Ectodermal cell (in vitro differentiated cells): Measurements from ENCODE around the gene CERS6.

Experiments
- H3K27ac ChIP-seq: 2 replicates; pipeline ENCODE4 v1.7.0; 2013; ENCODE audit warnings: mild to moderate bottlenecking, low read depth, low read length; ENCODE audit not compliant: insufficient read depth, poor library complexity, severe bottlenecking
- H3K27me3 ChIP-seq: 2 replicates; pipeline ENCODE4 v1.7.0; 2013; ENCODE audit warnings: mild to moderate bottlenecking, low read length; ENCODE audit not compliant: insufficient read depth, control insufficient read depth, poor library complexity, severe bottlenecking
- H3K36me3 ChIP-seq: one replicate; pipeline ENCODE4 v1.7.0; 2013; ENCODE audit warnings: low read length; ENCODE audit not compliant: control insufficient read depth, insufficient read depth
- H3K4me1 ChIP-seq: one replicate; pipeline ENCODE4 v1.7.0; 2013; ENCODE audit warnings: low read length; ENCODE audit not compliant: control insufficient read depth, insufficient read depth
- H3K4me3 ChIP-seq: 2 replicates; pipeline ENCODE4 v1.7.0; 2013; ENCODE audit warnings: low read depth, low read length, control low read depth; ENCODE audit not compliant: insufficient read depth
- H3K9me3 ChIP-seq: 2 replicates; pipeline ENCODE4 v1.7.0; 2013; ENCODE audit warnings: mild to moderate bottlenecking, low read length, moderate library complexity; ENCODE audit not compliant: control insufficient read depth
- WGBS, 2 experiments: methylation state at CpG; one replicate each; pipeline ENCODE4 v1.1.7; 2013; ENCODE audit warnings: missing lambda C conversion rate in 2 of 2; 5-methylcytosine and 5-hydroxymethylcytosine counted together

Gene CERS6

GRCh38 chr2:168703926-168704325 lies 247.9 kb downstream of the CERS6 start:
- no peak overlapping the region for H3K27ac ChIP-seq
- no peaks in the 10 kb centered on the region for H3K36me3 ChIP-seq
- no peaks in the 10 kb centered on the region for H3K27me3 ChIP-seq
- no peaks in the 10 kb centered on the region for H3K4me1 ChIP-seq
- WGBS, 2 experiments: 93 to 94% methylated on average over 5 of the region's 5 CpGs
- H3K9me3 ChIP-seq: no peaks in the 10 kb centered on the region
- no peak overlapping the region for H3K4me3 ChIP-seq

GRCh38 chr2:168705534-168706470 lies 249.7 kb downstream of the CERS6 start:
- Histone ChIP-seq H3K4me1 (no peaks in the 10 kb centered on the region), H3K27ac (no peak overlapping the region), H3K36me3 (no peaks in the 10 kb centered on the region), H3K27me3 (no peaks in the 10 kb centered on the region), H3K9me3 (no peaks in the 10 kb centered on the region), H3K4me3 (no peak overlapping the region)
- 71 to 86% methylated on average over 1 to 2 of the region's 2 CpGs for WGBS, 2 experiments

GRCh38 chr2:168706806-168707205 lies 250.7 kb downstream of the CERS6 start:
- WGBS, 2 experiments: 92 to 96% methylated on average over 2 of the region's 2 CpGs
- no peaks in the 10 kb centered on the region for H3K36me3 ChIP-seq
- no peaks in the 10 kb centered on the region for H3K27me3 ChIP-seq
- no peaks in the 10 kb centered on the region for H3K4me1 ChIP-seq
- no peaks in the 10 kb centered on the region for H3K9me3 ChIP-seq
- H3K27ac ChIP-seq: no peak overlapping the region
- no peak overlapping the region for H3K4me3 ChIP-seq

GRCh38 chr2:168708080-168708479 lies 252.0 kb downstream of the CERS6 start:
- H3K36me3 ChIP-seq: no peaks in the 10 kb centered on the region

GRCh38 chr2:168710754-168711467 lies 254.8 kb downstream of the CERS6 start:
- H3K36me3 ChIP-seq: no peaks in the 10 kb centered on the region
- 98 to 99% methylated on average over 4 of the region's 4 CpGs for WGBS, 2 experiments

More at GRCh38 chr2:168708080-168708479, 252.0 kb downstream of the CERS6 start:
- Histone ChIP-seq H3K27ac (no peak overlapping the region), H3K4me3 (no peak overlapping the region), H3K4me1 (no peaks in the 10 kb centered on the region), H3K9me3 (no peaks in the 10 kb centered on the region), H3K27me3 (no peaks in the 10 kb centered on the region)
- WGBS, 2 experiments: 95 to 100% methylated on average over 1 of the region's 1 CpG

GRCh38 chr2:168712053-168712452 lies 256.0 kb downstream of the CERS6 start:
- Histone ChIP-seq H3K36me3 (no peaks in the 10 kb centered on the region), H3K27ac (no peak overlapping the region), H3K9me3 (no peaks in the 10 kb centered on the region), H3K4me3 (no peak overlapping the region), H3K4me1 (no peaks in the 10 kb centered on the region), H3K27me3 (no peaks in the 10 kb centered on the region)
- 58 to 80% methylated on average over 1 of the region's 1 CpG for WGBS, 2 experiments

More at GRCh38 chr2:168710754-168711467, 254.8 kb downstream of the CERS6 start:
- H3K4me3 ChIP-seq: no peak overlapping the region
- H3K27me3 ChIP-seq: no peaks in the 10 kb centered on the region
- no peak overlapping the region for H3K27ac ChIP-seq
- no peaks in the 10 kb centered on the region for H3K4me1 ChIP-seq
- no peaks in the 10 kb centered on the region for H3K9me3 ChIP-seq

GRCh38 chr2:168713325-168713724 lies 257.3 kb downstream of the CERS6 start:
- no peaks in the 10 kb centered on the region for H3K4me1 ChIP-seq

GRCh38 chr2:168715849-168716248 lies 259.8 kb downstream of the CERS6 start:
- H3K27ac ChIP-seq: no peak overlapping the region
- no peaks in the 10 kb centered on the region for H3K27me3 ChIP-seq
- H3K4me1 ChIP-seq: no peaks in the 10 kb centered on the region
- no peak overlapping the region for H3K4me3 ChIP-seq
- 85% methylated on average over 2 of the region's 2 CpGs; no CpG with 5 or more reads in 1 of the 2 experiments for WGBS, 2 experiments
- no peaks in the 10 kb centered on the region for H3K9me3 ChIP-seq
- H3K36me3 ChIP-seq: peaks cover 4% of the 10 kb centered on the region

More at GRCh38 chr2:168713325-168713724, 257.3 kb downstream of the CERS6 start:
- Histone ChIP-seq H3K27ac (no peak overlapping the region), H3K4me3 (no peak overlapping the region), H3K9me3 (no peaks in the 10 kb centered on the region), H3K27me3 (no peaks in the 10 kb centered on the region), H3K36me3 (no peaks in the 10 kb centered on the region)
- WGBS, 2 experiments: 100% methylated on average over 1 of the region's 1 CpG; no CpG with 5 or more reads in 1 of the 2 experiments

GRCh38 chr2:168716839-168717238 lies 260.8 kb downstream of the CERS6 start:
- Histone ChIP-seq H3K36me3 (peaks cover 4% of the 10 kb centered on the region), H3K9me3 (no peaks in the 10 kb centered on the region), H3K27me3 (no peaks in the 10 kb centered on the region), H3K4me3 (no peak overlapping the region), H3K27ac (no peak overlapping the region), H3K4me1 (no peaks in the 10 kb centered on the region)
